ENCODE results near the gene ZBTB17. TPM values are rescaled to one million over a fixed set of nuclear protein-coding genes. Genes with fewer than 3 reads are reported as not detected.
A peak's percentile ranks its signal among the peaks of the same experiment; 100 is the strongest.

Gene ZBTB17
- total and polyA plus RNA-seq, 9 of the 15 experiments (the other 6 are each of a cell fraction or from before 2014, with no cell fraction given), result 1.1 to 53.4 (median 29.6) TPM

GRCh38 chr1:16014509-16015482, 38.9 kb upstream of the ZBTB17 start (continued):
- TF ChIP-seq ZNF764 (CRISPR knock-in tag; IDR thresholded peaks at IDR 0.05; ENCODE audit: low read depth) (no peak), ELK1 (CRISPR knock-in tag; IDR thresholded peaks at IDR 0.05) (no peak), MED1 (CRISPR knock-in tag; IDR thresholded peaks at IDR 0.05; ENCODE audit: borderline replicate concordance) (no peak), NFIC (IDR thresholded peaks at IDR 0.05) (no peak), ZNF76 (CRISPR knock-in tag; IDR thresholded peaks at IDR 0.05; ENCODE audit: borderline replicate concordance) (no peak), ZFP36 (IDR thresholded peaks at IDR 0.05; ENCODE audit: low read depth, low read length, partially characterized antibody) (no peak), ATF3 (IDR thresholded peaks at IDR 0.05) (no peak), ATF3 (CRISPR knock-in tag; conservative IDR thresholded peaks at IDR 0.05) (no peak; the same call in 1 of the 2 replicates), ZKSCAN1 (IDR thresholded peaks at IDR 0.05; ENCODE audit: low read depth, low read length) (no peak), EP400 (IDR thresholded peaks at IDR 0.05) (no peak), ZNF12 (CRISPR knock-in tag; IDR thresholded peaks at IDR 0.05) (no peak), SAFB2 (IDR thresholded peaks at IDR 0.05; ENCODE audit: borderline replicate concordance, low read depth, low read length, severe bottlenecking) (no peak), SOX6 (IDR thresholded peaks at IDR 0.05) (0 out of 2 replicates have a peak, but pooled peaks have one; percentile 11), TFAM (CRISPR knock-in tag; conservative IDR thresholded peaks at IDR 0.05) (no peak), NEUROD1 (IDR thresholded peaks at IDR 0.05; ENCODE audit: borderline replicate concordance, low read depth, low read length, partially characterized antibody) (no peak), NCOA2 (IDR thresholded peaks at IDR 0.05; ENCODE audit: partially characterized antibody in 2 of 2) (no peak), DIDO1 (tag; IDR thresholded peaks at IDR 0.05; ENCODE audit: low read depth) (no peak), HBP1 (CRISPR knock-in tag; IDR thresholded peaks at IDR 0.05) (no peak), L3MBTL2 (IDR thresholded peaks at IDR 0.05) (peak; percentile 93), MCM2 (IDR thresholded peaks at IDR 0.05; ENCODE audit: low read depth) (no peak), CBFA2T3 (IDR thresholded peaks at IDR 0.05) (no peak), NFE2L1 (tag; IDR thresholded peaks at IDR 0.05; ENCODE audit: borderline replicate concordance, low read depth) (no peak), HDAC1 (IDR thresholded peaks at IDR 0.05) (peak in 1 of 2 experiments; percentile 76; a peak in 2 of 4 replicates), RAD21 (CRISPR knock-in tag; conservative IDR thresholded peaks at IDR 0.05 in 1 of 2, IDR thresholded peaks at IDR 0.05 in 1 of 2) (no peak)

Measured in K562 (cell line).